GM13977 (cell line): ENCODE measurements around the gene SCFD2.

Experiments
- DNase-seq: peaks from one replicate; pipeline ENCODE4 v3.0.0; 2012; ENCODE audit warnings: low spot score
- in situ Hi-C: fragments of 300-500 bp; cut with MboI; formaldehyde crosslinking; loops from one replicate; pipeline ENCODE4 v1.12.0; 2022; ENCODE audit warnings: low sequenced_read_pairs, low pct_unique_long_range_greater_than_20kb, mixed read lengths, inconsistent platforms; ENCODE audit not compliant: unreplicated experiment
- TF ChIP-seq, protein P1 (sequence below): IDR thresholded peaks from 2 replicates; pipeline ENCODE4 v1.5.1; 2012; ENCODE audit warnings: mild to moderate bottlenecking, control low read depth; ENCODE audit not compliant: insufficient read depth; ENCODE audit errors: extremely low read depth, missing control alignments

Gene SCFD2

GRCh38 chr4:52931243-52931642 lies 434.6 kb downstream of the SCFD2 start:
- DNase-seq, result no peak
- TF ChIP-seq, protein P1, sequence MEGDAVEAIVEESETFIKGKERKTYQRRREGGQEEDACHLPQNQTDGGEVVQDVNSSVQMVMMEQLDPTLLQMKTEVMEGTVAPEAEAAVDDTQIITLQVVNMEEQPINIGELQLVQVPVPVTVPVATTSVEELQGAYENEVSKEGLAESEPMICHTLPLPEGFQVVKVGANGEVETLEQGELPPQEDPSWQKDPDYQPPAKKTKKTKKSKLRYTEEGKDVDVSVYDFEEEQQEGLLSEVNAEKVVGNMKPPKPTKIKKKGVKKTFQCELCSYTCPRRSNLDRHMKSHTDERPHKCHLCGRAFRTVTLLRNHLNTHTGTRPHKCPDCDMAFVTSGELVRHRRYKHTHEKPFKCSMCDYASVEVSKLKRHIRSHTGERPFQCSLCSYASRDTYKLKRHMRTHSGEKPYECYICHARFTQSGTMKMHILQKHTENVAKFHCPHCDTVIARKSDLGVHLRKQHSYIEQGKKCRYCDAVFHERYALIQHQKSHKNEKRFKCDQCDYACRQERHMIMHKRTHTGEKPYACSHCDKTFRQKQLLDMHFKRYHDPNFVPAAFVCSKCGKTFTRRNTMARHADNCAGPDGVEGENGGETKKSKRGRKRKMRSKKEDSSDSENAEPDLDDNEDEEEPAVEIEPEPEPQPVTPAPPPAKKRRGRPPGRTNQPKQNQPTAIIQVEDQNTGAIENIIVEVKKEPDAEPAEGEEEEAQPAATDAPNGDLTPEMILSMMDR, result no peak
- in situ Hi-C loops, result no loop called here

GRCh38 chr4:52926196-52926974 lies 439.5 kb downstream of the SCFD2 start:
- in situ Hi-C loops, result no loop called here
- DNase-seq, result no peak
- TF ChIP-seq, protein P1, result no peak

DNA sequence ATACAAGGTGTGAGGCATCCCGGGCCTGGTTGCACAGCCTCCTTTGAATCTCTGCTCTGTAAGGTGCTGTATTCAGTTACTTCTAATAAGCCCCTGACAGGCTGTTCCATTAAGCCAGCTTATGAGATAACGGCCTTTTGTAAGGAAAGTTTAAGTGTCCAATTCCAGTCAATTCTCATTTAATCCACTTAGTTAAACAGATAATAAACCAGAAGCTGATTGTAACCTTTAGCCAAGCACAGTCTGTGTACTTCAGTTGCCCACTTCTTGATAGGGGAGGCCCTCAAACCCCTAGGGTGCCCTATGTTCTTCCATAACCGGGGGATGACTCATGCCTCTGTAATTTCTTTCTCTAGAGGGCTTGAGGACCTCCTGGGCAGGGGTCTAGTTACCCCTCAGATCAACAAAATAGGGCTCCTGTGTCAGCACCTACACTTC lies 440.3 kb downstream of the SCFD2 start:
- TF ChIP-seq, protein P1, result no peak
- in situ Hi-C loops, result no loop called here
- DNase-seq, result no peak

DNA sequence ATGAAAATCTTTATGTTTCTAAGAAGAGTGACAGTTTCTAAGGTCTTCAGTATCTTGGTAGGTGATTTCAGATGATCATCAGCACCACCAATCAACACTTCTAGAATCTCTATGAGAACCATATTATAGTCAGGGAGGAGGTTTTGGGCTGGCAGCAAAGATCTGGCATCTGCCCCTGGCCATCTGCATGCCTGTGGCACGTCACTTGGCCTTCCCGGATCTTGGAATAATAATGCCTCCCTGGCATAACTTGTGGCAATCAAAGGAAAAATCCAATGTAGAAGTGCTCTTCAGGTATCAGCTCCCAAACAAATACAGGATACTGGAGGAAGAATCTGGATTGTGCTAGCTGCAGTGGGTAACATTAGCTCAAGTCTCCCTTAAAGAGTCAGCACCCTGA lies 446.4 kb downstream of the SCFD2 start:
- no peak for DNase-seq
- in situ Hi-C loops, result no loop called here
- TF ChIP-seq, protein P1, result no peak

- DNase-seq, result no peak
- in situ Hi-C loops, result no loop called here
- TF ChIP-seq, protein P1, result no peak
These were observed 448.0 kb downstream of the SCFD2 start for GRCh38 chr4:52917817-52918216.

DNA sequence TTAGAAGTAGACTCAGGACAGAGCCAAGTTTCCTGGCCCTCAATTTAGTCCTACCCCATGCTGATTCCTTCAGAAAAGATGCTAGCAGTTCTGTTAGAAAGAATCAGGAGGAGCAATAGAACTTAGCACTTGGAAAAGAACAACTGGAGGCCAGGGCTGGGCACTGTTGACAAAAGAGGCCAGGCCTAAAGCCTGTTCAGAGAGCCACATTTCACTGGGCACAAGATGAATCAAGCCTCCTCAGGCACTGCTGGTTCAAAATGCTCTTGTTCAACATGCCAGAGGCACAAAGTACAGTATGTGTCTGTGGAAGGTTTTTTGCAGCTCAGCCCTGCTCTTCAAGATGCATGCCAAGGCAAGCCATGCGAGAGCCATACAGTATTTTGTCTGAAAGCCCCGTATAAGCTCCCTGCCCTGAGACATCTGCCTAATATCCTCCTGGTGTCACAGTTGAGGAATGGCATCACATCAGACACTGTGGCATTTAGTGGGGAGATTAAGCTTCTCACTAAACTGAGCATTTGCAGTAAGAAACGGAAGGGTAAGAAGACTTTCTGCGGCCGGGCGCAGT lies 450.0 kb downstream of the SCFD2 start:
- TF ChIP-seq, protein P1, result no peak
- no peak for DNase-seq
- in situ Hi-C loops, result no loop called here
